VCaP (cell line): ENCODE data around the gene KLK12.

Experiments
- H3K27ac ChIP-seq: fragments of 450-650 bp; 2 replicates; pipeline ENCODE4 v1.5.1; 2017
- TF ChIP-seq, protein P1 (sequence below): fragments of 450-650 bp; conservative IDR thresholded peaks from 2 replicates; pipeline ENCODE4 v1.5.1; 2017; ENCODE audit warnings: mild to moderate bottlenecking, moderate library complexity

KLK12 gene

DNA sequence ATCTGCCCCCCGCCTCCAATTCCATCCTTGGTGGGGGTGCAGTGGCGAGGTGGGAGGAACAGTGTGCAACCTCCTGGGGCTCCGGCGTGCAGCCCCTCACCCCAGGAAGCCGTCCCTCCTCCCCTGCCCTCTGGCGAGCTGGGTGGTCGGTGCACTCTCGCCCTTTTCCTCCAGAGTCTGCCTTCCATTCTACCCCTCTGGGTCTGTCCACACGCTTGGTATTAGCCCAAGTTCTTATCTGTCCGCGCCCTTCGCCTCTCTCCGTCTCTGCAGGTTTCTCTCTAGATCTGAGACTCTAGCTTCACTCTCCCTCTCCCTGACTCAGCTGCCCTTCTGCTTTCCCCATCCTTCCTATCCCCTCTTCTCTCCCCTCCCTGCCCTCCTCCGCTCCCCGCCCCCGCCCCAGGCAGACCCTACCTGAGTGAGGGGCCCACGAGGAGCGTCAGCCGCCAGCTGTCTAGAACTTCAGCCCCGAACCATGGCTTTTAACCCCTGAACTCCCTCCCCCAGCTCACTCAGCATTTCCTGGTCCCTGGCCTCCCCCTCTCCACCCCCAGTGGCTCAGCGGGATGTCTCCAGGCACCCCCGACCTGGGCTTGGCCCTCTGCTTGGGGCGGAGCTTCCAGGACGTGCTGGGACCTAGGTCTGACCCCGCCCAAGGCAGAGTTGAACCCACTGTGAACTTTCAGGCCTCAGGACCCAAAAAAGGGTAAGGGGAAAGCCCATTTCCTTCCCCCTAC lies 30.6 kb upstream of the KLK12 start:
- TF ChIP-seq, protein P1, sequence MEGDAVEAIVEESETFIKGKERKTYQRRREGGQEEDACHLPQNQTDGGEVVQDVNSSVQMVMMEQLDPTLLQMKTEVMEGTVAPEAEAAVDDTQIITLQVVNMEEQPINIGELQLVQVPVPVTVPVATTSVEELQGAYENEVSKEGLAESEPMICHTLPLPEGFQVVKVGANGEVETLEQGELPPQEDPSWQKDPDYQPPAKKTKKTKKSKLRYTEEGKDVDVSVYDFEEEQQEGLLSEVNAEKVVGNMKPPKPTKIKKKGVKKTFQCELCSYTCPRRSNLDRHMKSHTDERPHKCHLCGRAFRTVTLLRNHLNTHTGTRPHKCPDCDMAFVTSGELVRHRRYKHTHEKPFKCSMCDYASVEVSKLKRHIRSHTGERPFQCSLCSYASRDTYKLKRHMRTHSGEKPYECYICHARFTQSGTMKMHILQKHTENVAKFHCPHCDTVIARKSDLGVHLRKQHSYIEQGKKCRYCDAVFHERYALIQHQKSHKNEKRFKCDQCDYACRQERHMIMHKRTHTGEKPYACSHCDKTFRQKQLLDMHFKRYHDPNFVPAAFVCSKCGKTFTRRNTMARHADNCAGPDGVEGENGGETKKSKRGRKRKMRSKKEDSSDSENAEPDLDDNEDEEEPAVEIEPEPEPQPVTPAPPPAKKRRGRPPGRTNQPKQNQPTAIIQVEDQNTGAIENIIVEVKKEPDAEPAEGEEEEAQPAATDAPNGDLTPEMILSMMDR = no peak
- peak overlapping the region; percentile 56; the same call in 1 of the 2 replicates for H3K27ac ChIP-seq

DNA sequence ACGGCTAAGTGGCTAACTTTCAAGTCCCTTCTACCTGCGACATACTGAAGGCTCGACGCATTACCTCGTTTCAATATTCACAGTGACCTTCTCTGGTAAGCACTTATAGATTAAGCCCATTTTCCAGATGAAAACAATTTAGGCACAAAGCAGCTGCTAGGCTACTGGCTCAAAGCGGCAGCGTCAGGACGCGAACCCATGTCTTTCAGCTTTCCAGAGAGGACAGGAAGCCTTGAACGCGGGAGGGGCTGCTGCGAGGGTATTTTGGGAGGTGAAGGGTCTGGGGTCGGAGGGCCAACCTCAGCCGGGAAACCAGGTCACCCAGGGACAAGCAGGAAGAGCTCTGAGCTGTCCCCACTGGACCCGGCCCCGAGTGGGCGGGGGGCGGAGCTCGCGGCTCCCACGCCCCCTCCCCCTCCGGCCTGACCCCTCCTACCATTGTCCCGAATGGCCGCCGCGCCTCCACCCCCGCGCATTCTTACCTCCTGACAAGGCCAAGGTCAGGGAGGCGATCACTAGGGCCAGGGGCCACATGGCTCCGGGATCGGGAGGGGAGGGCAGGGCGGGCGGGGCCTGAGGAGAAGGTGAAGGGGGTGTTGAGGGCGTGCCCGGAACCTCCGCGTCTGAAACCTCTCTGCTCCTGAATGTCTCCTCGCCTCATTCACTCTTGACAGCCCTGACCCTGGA lies 29.9 kb upstream of the KLK12 start, which contains the start of gene KLK13:
KLK13 (minus strand) TSS at position 559 of the 687 bp plus-strand sequence; CDS start at position 534, 25 bp downstream.
- H3K27ac ChIP-seq = peak within 1 kb of the TSS; percentile 56; the same call in 1 of the 2 replicates
- TF ChIP-seq, protein P1 = no peak

DNA sequence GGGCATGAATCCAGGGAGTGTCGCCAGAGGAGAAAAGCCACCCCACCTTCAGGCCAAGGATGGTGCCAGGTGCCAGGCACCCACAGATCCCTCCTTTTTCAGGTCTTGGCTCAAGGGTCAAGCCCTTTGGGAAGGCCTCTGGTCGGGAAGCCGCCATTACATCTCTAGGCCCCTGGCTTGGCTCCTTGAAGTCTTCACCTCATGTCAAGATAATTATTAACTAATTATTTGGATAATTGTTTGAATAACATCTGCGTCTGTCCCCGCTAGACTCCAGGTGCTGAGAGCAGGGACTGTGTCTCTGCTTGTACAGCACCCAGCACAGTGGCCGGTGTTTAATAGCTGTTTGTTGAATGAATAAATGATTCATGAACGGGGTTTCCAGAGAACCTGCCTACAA lies 28.9 kb upstream of the KLK12 start:
- TF ChIP-seq, protein P1 = no peak
- H3K27ac ChIP-seq = no peak overlapping the region

DNA sequence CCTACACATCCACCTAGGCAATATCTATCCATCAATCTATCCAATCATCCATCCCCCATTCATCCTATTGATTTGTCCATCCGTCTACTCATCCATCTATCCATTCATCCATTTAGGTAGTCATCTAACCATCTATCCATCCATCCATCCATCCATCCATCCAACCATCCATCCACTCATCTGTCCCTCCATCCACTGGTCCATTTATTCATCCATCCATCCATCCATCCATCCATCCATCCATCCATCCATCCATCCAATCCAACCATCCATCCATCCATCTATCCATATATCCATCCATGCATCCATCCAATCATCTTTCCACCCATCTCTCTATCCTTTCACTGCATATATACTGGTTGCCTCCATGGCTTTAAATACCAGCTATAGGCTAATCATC lies 26.2 kb upstream of the KLK12 start:
- H3K27ac ChIP-seq = no peak overlapping the region
- TF ChIP-seq, protein P1 = no peak

DNA sequence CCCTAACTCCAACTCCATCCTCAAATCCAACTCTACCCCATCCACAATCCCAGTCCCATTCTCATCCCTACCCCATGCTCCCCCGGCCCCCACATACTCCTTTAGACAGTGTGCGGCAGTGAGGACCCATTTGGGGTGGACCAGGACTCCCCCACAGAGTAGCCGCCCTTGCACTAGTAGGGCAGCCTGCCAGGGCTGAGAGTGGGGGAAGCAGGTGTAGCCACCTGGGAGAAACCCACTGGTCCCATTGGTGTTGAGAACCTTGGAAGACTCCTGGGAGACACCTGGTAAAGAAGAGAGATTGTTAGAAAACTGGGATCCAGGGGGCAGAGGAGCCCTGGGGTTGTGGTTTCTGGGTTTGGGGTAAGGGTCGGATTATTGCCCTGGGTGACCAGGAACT lies 25.5 kb upstream of the KLK12 start:
- TF ChIP-seq, protein P1 = no peak
- H3K27ac ChIP-seq = no peak overlapping the region

DNA sequence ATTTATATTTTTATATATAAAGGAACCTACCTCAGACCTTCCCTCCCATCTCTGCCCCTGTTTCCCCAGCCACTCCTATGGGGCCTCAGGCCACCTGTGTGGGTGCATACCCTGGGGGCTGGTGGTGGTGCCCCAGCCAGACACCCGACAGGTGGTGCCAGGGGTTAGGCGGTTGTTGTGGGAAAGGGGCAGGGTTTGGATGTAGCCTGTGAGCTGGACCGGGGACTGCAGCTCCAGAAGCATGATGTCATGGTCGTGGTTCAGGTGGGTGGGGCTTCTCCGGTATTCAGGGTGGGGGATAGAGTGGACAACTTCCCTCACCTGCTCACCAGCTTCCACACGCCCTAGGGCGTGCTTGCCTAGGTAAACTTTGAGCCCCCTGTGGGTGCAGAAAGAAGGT lies 24.9 kb upstream of the KLK12 start:
- no peak overlapping the region for H3K27ac ChIP-seq
- TF ChIP-seq, protein P1 = no peak

DNA sequence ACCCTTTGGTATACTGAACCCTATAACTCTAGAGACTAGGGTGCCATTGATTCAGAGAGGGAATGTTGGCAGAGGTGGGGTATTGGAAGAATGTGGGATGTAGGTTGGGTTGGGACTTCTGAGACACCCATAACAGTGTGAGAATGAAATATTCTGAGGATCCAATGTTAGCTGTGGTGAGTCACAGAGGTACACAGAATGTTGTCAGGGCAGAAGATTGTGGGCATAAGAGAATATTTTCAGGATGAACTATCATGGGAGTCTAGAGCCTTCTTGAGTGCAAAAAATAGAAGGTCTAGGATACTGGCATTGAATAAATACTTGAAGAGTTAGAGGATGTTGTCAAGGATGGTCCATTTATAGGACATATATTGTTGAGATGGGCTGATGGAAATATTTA lies 21.1 kb upstream of the KLK12 start:
- TF ChIP-seq, protein P1 = no peak
- no peak overlapping the region for H3K27ac ChIP-seq
